NB4 (cell line): ENCODE results near the gene FOXL1.

ENCODE experiments used
- DNase-seq: peaks from one replicate; pipeline ENCODE4 v3.0.0; 2010; ENCODE audit warnings: low read depth
- H3K4me3 ChIP-seq: one replicate; pipeline ENCODE4 v1.5.1; 2011; ENCODE audit warnings: mild to moderate bottlenecking, low read depth, low read length, moderate library complexity
- MYC ChIP-seq: IDR thresholded peaks from 2 replicates; pipeline ENCODE4 v1.6.1; 2011; ENCODE audit warnings: low read depth, low read length
- POLR2A ChIP-seq: IDR thresholded peaks from 2 replicates; pipeline ENCODE4 v1.6.1; 2011; ENCODE audit warnings: mild to moderate bottlenecking; ENCODE audit not compliant: insufficient read length; ENCODE audit errors: extremely low read depth
- TF ChIP-seq, protein P1 (sequence below): IDR thresholded peaks from 2 replicates; pipeline ENCODE4 v1.6.1; 2011; ENCODE audit warnings: low read depth, low read length
- TF ChIP-seq, protein P2 (sequence below): IDR thresholded peaks from one replicate; pipeline ENCODE4 v1.5.1; 2012; ENCODE audit warnings: low read depth, low read length

The FOXL1 gene

DNA sequence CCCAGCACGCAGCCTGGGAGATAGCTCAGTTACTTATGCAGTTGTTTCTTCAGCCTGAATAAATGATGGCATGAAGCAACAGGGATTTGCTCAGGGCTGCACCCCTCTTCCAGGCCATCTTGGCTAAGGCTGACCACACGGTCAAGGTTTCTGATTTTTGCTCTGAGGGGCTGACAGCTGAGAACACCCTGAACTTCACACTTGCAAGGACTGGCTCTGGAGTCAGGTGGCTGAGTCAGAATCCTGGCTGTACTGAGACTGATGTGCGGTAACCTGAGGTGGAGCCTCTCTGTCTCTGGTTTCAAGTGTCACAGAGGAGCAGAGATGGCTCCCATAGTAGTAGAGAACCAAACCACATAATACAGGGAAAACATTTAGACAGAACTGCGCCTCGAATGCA lies 28.1 kb upstream of the FOXL1 start:
- TF ChIP-seq MYC (no peak), POLR2A (no peak)
- TF ChIP-seq, protein P1, sequence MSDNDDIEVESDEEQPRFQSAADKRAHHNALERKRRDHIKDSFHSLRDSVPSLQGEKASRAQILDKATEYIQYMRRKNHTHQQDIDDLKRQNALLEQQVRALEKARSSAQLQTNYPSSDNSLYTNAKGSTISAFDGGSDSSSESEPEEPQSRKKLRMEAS = no peak
- TF ChIP-seq, protein P2, sequence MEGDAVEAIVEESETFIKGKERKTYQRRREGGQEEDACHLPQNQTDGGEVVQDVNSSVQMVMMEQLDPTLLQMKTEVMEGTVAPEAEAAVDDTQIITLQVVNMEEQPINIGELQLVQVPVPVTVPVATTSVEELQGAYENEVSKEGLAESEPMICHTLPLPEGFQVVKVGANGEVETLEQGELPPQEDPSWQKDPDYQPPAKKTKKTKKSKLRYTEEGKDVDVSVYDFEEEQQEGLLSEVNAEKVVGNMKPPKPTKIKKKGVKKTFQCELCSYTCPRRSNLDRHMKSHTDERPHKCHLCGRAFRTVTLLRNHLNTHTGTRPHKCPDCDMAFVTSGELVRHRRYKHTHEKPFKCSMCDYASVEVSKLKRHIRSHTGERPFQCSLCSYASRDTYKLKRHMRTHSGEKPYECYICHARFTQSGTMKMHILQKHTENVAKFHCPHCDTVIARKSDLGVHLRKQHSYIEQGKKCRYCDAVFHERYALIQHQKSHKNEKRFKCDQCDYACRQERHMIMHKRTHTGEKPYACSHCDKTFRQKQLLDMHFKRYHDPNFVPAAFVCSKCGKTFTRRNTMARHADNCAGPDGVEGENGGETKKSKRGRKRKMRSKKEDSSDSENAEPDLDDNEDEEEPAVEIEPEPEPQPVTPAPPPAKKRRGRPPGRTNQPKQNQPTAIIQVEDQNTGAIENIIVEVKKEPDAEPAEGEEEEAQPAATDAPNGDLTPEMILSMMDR = no peak

DNA sequence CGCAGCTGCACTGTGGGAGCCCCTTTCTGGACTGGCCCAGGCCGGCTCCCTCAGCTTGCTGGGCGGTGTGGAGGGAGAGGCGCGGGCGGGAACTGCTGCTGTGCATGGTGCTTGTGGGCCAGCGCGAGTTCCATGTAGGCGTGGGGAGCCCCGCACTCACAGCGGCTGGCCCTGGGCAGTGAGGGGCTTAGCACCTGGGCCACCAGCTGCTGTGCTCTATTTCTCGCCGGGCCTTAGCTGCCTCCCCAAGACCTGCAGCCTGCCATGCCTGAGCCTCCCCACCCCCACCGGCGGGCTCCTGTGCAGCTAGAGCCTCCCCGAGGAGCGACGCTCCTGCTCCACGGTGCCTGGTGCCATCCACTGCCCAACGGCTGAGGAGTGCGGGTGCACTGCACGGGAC lies 25.0 kb upstream of the FOXL1 start:
- DNase-seq = no peak
- no peak for TF ChIP-seq MYC
- no peak for TF ChIP-seq POLR2A
- TF ChIP-seq, protein P2 = no peak
- TF ChIP-seq, protein P1 = no peak
- no peak overlapping the region for H3K4me3 ChIP-seq

More for the DNA sequence above, 28.1 kb upstream of the FOXL1 start:
- no peak for DNase-seq
- H3K4me3 ChIP-seq = no peak overlapping the region

DNA sequence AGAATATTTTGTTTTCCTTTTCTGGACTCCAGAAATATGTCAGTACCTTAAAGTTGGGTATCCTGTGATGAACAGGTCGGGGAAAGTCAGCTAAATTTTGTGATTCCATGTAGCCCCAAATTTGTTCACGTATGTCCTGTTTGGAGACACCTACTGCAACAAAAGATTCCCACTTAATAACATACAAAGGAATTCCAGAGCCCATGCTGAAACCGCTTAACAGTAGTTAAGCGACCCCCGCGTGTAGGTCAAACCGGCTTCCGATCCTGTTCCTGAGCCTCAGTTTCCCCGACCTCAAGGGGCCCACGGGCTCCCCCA lies 23.8 kb upstream of the FOXL1 start:
- no peak for TF ChIP-seq MYC
- TF ChIP-seq, protein P1 = no peak
- TF ChIP-seq POLR2A = no peak
- TF ChIP-seq, protein P2 = no peak
- H3K4me3 ChIP-seq = peak overlapping the region; percentile 97
- no peak for DNase-seq

DNA sequence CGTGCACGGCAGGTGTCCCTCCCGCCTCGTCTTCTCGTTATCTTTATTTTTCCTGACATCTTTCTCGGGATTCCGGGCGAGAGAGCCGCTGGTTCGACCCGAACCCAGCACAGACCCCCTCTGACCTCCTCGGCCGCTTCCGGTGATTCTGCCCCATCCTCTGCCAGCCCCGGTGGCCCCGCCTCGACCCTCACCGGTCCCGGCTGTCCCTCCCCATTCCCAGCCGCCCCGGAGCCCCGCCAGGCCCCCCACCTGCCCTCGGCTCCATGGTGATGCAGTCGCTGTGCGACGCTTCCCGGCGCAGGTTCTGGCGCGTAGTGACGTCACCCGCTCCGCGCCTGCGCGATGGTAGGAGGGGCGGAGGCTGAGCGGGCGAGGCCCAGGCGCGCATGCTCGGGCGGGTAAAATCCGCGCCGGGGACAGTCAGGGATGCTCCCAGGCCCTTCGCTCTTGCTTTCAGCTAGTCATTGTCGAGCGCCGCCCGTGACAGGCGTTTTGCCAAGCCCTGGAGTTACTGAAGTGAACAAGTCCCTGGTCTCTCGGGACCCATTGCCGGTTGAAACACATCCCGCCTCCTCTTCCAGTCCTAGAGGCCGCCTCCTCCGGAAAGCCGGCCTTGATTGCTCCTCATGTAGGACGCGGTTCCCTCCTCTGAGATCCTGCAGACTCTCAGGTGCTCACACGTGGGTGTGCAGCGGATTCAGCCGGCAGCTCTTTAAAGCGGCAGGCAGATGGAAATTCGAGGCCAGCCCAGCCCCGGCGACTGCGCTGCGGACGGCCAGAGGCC lies 23.2 kb upstream of the FOXL1 start, which contains the start of gene MTHFSD:
MTHFSD (minus strand) TSS at position 319 of the 787 bp plus-strand sequence; CDS start at position 268, 51 bp downstream.
- TF ChIP-seq, protein P1 = peak; percentile 27; the same call in 1 of the 2 replicates
- TF ChIP-seq MYC (peak; percentile 39), POLR2A (peak; percentile 78)
- TF ChIP-seq, protein P2 = no peak
- H3K4me3 ChIP-seq = peak within 1 kb of the TSS; percentile 97
- peak; percentile 93 for DNase-seq

DNA sequence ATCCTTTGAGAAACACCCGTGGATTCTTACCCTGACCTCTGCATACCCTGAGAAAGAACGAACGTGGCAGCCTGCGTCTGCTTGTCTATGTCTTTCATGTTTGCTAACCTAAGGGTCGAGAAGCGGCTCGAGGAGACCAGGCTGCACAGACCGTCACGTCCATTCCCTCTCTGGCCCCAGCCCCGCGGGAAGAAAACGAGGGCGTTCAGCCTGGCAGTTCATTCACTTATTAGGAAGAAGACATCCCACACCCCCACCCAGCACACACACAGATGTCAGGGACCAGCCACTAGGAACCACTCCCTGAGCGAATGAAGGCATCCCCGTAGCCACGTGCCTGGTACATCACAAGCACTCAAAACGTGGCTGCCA lies 22.7 kb upstream of the FOXL1 start:
- TF ChIP-seq MYC = no peak
- TF ChIP-seq, protein P2 = no peak
- TF ChIP-seq, protein P1 = no peak
- TF ChIP-seq POLR2A = no peak
- H3K4me3 ChIP-seq = peak overlapping the region; percentile 97
- no peak for DNase-seq
